Measurements from ENCODE around the gene ABCD2. TPM values are rescaled to one million over a fixed set of nuclear protein-coding genes. Genes with fewer than 3 reads are reported as not detected.
"Not testable (repeated sequence)": the region's sequence is repeated elsewhere in the genome, so short reads cannot be mapped to it uniquely, and the experiment has no call there.

ABCD2 gene
- polyA plus RNA-seq, 4 donors, result 0.03 to 0.22 (median 0.08) TPM

DNA sequence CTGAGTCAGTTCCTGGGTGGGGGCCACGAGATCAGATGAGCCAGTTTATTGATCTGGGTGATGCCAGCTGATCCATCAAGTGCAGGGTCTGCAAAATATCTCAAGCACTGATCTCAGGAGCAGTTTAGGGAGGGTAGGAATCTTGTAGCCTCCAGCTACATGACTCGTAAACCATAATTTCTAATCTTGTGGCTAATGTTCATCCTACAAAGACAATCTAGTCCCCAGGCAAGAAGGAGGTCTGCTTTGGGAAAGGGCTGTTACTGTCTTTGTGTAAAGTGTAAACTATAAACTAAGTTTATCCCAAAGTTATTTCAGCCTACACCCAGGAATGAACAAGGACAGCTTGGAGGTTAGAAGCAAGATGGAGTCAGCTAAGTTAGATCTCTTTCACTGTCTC is 75.4 kb downstream of the ABCD2 start:
- DNase-seq (ENCODE audit: low read depth in 4 of 4, low spot score in 3 of 4), result not testable (repeated sequence)

DNA sequence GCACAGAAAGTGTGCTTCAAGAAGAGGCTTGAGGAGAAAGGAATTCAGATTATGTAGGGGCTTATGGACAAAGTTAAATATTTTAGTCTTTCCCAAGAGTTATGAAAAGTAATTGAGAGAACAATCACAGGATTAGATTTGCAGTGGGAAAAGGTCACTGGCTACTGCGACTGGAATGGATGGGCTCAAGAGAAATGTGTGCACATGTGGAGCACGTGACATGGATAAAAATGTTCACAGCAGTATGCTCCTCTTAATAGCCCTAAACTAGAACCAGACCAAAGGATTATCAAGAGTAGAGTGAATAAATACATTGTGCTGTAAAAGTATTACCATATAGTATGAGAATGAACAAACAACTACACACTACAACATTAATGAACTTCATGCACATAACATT is 78.1 kb downstream of the ABCD2 start:
- DNase-seq (ENCODE audit: low read depth in 4 of 4, low spot score in 3 of 4), result no peak

DNA sequence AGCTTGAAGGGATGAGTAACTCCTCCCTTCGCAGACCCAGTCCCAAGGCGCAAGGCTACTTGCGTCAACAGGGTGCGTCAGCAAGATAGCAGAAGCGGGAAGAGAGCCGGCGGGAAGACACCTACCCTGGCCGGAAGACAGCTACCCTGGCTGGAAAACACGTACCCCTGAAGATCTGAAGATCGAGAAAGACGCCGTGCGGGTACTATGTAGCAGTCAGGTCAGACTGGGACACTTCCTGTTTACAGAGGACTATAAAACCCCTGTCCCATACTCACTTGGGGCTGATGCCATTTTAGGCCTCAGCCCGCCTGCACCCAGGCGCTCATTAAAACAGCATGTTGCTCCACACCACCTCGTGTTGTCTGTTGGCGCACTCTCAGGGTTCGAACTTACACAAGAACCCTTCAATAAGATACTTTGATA is 80.9 kb downstream of the ABCD2 start:
- DNase-seq (ENCODE audit: low read depth in 4 of 4, low spot score in 3 of 4), result no peak

DNA sequence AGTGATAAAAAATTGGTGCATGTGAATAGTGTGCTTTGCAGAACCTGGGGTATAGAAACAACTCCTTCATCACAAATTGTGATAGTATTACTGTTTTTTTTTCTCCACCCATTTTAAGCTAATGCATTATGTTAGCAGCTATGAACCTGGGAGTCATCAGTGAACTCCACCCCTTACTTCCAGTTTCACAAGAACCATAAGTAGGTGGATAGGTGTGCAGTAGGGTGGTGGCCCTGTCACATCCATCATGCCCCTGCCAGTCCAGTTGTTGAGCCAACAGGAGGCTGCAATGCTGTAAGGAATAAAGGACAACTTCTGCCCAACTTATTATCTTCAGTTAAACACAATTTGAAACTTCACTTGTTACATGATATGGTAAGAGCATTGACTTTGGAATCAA is 85.7 kb downstream of the ABCD2 start:
- DNase-seq (ENCODE audit: low read depth in 4 of 4, low spot score in 3 of 4), result no peak

DNA sequence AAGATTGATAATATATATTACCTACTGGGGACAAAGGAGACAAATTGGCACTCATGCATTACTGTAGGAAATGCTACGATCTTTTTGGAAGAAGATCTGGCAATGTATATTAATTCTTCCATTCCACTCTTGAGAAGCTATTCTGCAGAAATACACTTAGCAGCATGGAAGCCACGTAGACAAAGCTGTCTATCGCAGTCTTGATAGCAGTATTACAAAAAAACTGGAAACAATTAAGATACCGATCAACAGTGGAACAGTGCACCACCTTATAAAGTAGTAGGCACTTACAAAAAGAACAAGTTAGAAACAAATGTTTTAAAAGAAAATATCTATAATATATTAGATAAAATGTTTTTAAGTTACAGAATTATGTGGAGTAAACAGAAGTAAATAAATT is 87.2 kb downstream of the ABCD2 start:
- DNase-seq (ENCODE audit: low read depth in 4 of 4, low spot score in 3 of 4), result no peak

DNA sequence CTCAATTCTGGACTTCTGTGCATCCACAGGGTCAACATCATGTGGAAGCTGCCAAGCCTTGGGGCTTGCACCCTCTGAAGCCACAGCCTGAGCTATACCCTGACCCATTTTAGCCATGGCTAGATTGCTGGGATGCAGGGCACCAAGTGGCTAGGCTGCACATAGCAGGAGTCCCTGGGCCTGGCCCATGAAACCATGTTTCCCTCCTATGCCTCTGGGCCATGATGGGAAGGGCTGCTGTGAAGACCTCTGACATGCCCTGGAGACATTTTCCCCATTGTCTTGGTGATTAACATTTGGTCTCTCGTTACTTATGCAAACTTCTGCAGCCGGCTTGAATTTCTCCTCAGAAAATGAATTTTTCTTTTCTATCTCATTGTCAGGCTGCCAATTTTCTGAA is 92.6 kb downstream of the ABCD2 start:
- DNase-seq (ENCODE audit: low read depth in 4 of 4, low spot score in 3 of 4), result no peak

DNA sequence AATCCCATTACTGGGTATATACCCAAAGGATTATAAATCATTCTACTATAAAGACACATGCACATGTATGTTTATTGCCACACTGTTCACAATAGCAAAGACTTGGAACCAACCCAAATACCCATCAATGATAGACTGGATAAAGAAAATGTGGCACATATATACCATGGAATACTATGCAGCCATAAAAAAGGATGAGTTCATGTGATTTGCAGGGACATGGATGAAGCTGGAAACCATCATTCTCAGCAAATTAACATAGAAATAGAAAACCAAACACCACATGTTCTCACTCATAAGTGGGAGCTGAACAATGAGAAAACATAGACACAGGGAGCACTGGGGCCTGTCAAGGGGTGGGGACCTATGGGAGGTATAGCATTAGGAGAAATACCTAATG is 97.4 kb downstream of the ABCD2 start:
- DNase-seq (ENCODE audit: low read depth in 4 of 4, low spot score in 3 of 4), result not testable (repeated sequence)

DNA sequence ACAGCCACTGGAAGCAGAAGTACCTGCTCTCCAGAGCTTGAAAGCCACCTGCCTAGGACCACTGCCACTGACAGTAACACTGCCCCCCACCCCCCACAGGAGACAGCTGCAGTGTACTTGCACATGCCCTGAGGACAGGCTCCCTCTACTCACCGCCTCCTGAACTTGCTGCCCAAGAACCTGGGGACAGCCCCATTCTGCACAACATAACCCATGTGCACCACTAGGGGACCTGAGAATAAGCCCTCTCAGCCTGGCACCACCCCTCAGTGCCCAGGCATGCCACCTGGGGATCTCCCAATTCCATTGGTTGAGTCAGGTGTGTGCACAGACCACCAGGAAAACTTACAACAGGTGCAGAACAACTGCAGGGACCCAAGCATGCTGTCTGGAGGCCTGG is 109.6 kb downstream of the ABCD2 start:
- DNase-seq (ENCODE audit: low read depth in 4 of 4, low spot score in 3 of 4), result no peak

DNA sequence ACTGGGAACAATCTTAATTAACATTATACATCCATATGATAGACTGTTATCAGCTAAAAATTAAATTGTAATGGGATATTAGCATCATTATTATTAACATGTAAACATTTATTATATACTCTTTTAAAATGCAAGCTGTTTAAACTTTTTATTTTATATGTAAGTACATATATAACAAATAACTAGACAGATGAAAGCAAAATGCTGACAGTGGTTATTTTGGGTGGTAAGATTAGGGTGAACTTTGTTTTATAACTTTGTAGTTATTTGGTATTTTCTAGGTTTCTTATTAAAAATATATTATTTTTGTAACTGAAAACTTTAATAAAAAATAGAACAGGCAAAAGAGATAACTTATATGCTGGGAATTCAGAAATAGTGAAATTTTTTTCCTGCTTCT is 114.0 kb downstream of the ABCD2 start:
- no peak for DNase-seq (ENCODE audit: low read depth in 4 of 4, low spot score in 3 of 4)

DNA sequence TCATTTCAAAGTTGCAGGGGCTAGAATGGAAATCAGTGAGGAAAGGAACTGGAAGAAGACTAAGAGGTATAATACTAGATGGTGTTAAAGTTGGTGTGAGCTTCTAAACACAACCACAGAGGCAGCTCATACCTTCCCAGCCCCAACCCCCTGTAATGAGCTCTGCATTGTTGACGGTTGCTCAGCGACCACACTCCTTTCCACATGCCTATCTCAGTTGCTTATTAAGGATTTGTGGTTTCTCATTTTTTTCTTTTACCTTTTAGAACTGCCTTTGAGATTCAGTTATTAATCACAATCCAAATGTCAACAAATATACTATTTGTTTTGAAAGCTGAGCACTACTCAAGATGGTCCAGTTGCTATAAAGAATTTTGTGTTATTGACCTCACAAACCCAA is 114.6 kb downstream of the ABCD2 start:
- DNase-seq (ENCODE audit: low read depth in 4 of 4, low spot score in 3 of 4), result no peak

DNA sequence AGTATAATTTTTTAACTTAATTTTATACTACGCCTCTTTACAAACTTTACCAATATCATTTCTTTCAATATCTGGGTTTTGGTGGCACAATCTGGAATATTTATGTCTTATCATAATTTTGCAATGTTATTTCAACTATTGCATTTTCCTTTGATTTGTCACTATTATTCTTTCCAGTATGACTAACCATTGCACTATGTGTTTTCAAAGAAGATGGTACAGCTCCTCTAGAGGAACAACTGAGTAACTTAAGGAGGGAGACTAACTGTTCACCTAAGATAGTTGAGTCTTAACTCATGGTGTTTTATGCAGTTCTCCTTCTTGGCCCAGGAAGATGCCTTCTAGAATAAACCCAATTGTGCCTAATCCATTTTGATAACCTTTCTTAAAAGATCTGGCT is 116.2 kb downstream of the ABCD2 start:
- no peak for DNase-seq (ENCODE audit: low read depth in 4 of 4, low spot score in 3 of 4)

DNA sequence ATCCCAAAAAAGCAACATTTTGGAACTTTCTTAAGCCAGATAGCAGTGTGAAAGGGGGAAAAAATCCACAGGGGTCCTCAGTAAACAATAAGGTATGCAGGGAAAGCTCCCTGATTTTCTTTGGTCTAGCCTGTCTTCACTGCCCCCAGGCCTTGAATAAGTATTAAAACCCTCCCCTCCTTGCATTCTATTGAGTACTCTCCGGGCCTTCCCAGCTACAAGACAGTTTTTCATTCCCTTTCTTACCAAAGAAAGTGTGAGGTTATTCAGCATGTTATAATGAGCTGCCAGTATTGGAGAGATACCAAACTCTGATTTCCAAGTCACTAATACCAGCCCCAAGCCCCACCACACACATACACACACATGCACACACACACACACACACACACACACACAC is 116.9 kb downstream of the ABCD2 start:
- no peak for DNase-seq (ENCODE audit: low read depth in 4 of 4, low spot score in 3 of 4)

Other genes starting within 250 kb of the ABCD2 start
- 10 to 100 TPM in 3 of 4 donors, 1 to 10 TPM in 1; 5.4 to 38.3 (median 36.0) TPM for gene KIF21A, start 176.7 kb downstream of the ABCD2 start, polyA plus RNA-seq (ENCODE audit: insufficient read length in 4 of 4)